Activated naive CD8-positive, alpha-beta T cell treated with anti-CD3 and anti-CD28 coated beads, Interleukin-2, amount 50 U/mL, for 24 hours (primary cell): Measurements from ENCODE around the gene CNRIP1.

ENCODE experiments used
- ATAC-seq: fragments of 150-1000 bp; cut with Tn5 transposase; one replicate; pipeline ENCODE4 v1.10.0; 2021
- DNase-seq: peaks from one replicate; pipeline ENCODE4 v3.0.0; 2021
- H3K27ac Mint-ChIP-seq: one replicate; pipeline ENCODE4 v1.8.0; 2021; ENCODE audit warnings: mild to moderate bottlenecking, mixed read lengths
- H3K27me3 Mint-ChIP-seq: one replicate; pipeline ENCODE4 v1.8.0; 2021; ENCODE audit warnings: mixed read lengths
- H3K36me3 Mint-ChIP-seq: one replicate; pipeline ENCODE4 v1.8.0; 2021; ENCODE audit warnings: low read depth, mixed read lengths
- H3K4me1 Mint-ChIP-seq: one replicate; pipeline ENCODE4 v1.8.0; 2021; ENCODE audit warnings: mixed read lengths
- H3K4me3 Mint-ChIP-seq: one replicate; pipeline ENCODE4 v1.8.0; 2021; ENCODE audit warnings: mild to moderate bottlenecking, moderate library complexity, mixed read lengths
- H3K9me3 Mint-ChIP-seq: one replicate; pipeline ENCODE4 v1.8.0; 2021; ENCODE audit warnings: mixed read lengths

The CNRIP1 gene

GRCh38 chr2:68256093-68256450 lies 63.7 kb downstream of the CNRIP1 start:
- peaks cover 34% of the 10 kb centered on the region for H3K4me1 Mint-ChIP-seq
- no peak for ATAC-seq
- no peaks in the 10 kb centered on the region for H3K9me3 Mint-ChIP-seq
- no peaks in the 10 kb centered on the region for H3K27me3 Mint-ChIP-seq
- peaks cover 5% of the 10 kb centered on the region for H3K36me3 Mint-ChIP-seq
- no peak overlapping the region for H3K4me3 Mint-ChIP-seq
- DNase-seq = no peak
- H3K27ac Mint-ChIP-seq = no peak overlapping the region

DNA sequence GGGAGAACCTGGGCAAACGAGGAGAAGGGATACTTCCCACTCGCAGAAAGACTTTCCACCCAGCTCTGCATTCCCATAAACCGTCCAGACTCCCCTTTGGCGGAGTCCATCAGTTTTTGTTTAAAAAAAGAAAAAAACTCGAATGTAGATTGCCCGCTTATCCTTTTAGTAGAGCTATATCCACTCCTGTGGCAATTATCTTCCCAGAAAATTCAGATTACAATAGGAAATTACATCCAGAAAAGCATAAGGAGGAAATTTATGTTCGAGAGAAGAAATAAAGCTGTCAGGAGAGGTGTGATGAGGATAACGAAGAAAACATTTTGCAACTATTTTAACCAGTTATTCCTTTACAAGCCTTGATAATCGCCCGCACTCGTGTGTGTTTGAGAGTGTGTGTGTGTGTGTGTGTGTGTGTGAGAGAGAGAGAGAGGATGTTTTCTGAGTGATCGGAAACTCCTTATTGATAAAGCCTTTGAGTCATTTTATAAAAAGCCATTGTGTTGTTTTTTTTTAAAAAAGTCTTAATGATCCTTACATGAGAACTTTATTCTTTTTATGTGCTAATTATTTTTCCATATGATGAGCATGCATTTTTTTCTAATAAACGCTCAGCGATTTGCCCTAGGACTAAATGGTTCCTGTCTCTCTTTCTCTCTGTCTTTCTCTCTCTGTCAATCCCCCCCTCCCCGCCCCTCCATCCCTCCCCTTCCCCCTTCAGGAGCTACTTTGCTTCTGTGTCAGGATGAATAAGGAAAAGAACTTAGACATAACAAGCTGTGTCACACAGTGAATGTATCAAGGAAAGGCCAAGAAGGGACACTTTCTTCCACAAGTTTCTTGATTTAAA lies 66.3 kb downstream of the CNRIP1 start:
- Mint-ChIP-seq H3K4me3 (peak overlapping the region; percentile 97), H3K27ac (peak overlapping the region; percentile 96), H3K4me1 (peaks cover 34% of the 10 kb centered on the region), H3K9me3 (no peaks in the 10 kb centered on the region), H3K27me3 (no peaks in the 10 kb centered on the region), H3K36me3 (peaks cover 20% of the 10 kb centered on the region)
- no peak for ATAC-seq
- peak; percentile 11 for DNase-seq

- DNase-seq = peak; percentile 95
- Mint-ChIP-seq H3K9me3 (no peaks in the 10 kb centered on the region), H3K4me1 (peaks cover 34% of the 10 kb centered on the region), H3K27me3 (no peaks in the 10 kb centered on the region), H3K36me3 (peaks cover 20% of the 10 kb centered on the region), H3K4me3 (peak within 1 kb of the TSS; percentile 97), H3K27ac (peak within 1 kb of the TSS; percentile 96)
- ATAC-seq = peak; percentile 95
Observed at GRCh38 chr2:68252400-68253218, 67.1 kb downstream of the CNRIP1 start, which contains the start of gene PPP3R1. Gene PPP3R1, minus strand, starts transcription at chr2:68252532. Its CDS starts 405 bp downstream, at chr2:68252127.

DNA sequence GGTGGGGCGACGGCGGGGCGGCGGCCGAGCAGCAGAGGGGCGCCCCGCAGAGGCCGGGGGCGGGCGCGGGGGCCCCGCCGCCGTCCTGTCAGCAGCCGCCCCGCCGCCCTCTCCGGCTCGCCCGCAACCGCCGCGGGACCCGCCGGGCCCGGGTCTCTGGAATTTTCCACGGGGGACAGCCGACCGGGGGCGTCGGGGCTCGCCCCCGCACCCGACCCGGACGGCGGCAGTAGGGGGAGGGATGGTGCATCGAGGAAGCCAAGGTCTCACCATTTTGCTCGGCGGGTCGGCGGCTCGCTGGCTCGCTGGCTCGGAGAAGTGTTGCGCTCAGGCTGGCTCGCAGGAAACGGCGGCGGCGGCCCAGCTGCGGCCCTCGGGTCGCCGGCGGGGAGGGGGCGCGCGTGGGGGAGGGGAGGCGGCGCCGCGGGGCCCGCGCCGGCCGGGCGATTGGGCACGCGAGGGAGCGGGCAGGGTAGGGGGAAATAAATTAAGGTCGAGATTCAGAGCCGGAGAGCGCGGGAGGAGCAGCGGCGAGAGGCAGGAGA lies 67.8 kb downstream of the CNRIP1 start:
- Mint-ChIP-seq H3K4me3 (peak overlapping the region; percentile 97), H3K36me3 (peaks cover 20% of the 10 kb centered on the region), H3K4me1 (peaks cover 34% of the 10 kb centered on the region), H3K9me3 (no peaks in the 10 kb centered on the region), H3K27ac (peak overlapping the region; percentile 96), H3K27me3 (no peaks in the 10 kb centered on the region)
- peak; percentile 43 for DNase-seq
- ATAC-seq = no peak

DNA sequence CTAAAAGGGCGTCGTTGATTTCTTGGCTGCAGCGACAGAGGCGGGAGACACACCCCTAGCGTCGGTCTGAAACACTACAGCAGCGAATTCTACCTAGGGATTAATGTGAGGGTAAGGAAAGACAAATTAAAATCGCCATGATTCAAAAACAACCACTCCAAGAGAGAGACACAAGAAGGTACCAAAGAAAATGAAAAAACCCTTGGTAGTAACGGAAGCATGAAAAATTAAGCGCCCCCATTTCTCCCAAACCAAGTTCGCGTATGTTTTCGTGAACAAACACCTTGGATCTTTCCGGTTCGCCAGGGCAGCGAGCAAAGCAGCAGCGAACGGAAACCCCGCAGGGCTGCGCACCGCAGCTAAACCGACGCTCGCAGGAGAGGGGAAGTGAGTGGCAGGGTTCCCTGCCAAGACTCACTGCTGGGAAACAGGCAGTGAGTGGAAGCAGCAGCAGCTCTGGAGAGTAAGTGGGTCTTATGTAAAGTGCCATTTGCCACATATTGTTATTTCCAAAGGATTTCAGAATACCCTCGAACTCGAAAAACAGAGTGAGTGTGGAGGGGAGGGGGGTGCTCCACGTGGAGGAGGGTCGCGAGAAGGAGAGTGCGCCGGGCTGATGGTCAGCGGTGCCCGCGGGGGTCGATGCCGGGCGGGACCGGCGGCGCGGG lies 68.4 kb downstream of the CNRIP1 start:
- peak overlapping the region; percentile 87 for H3K4me3 Mint-ChIP-seq
- DNase-seq (peak; percentile 64), ATAC-seq (peak; percentile 61)
- H3K27me3 Mint-ChIP-seq = no peaks in the 10 kb centered on the region
- peaks cover 20% of the 10 kb centered on the region for H3K36me3 Mint-ChIP-seq
- H3K4me1 Mint-ChIP-seq = peaks cover 31% of the 10 kb centered on the region
- no peaks in the 10 kb centered on the region for H3K9me3 Mint-ChIP-seq
- H3K27ac Mint-ChIP-seq = peak overlapping the region; percentile 93

DNA sequence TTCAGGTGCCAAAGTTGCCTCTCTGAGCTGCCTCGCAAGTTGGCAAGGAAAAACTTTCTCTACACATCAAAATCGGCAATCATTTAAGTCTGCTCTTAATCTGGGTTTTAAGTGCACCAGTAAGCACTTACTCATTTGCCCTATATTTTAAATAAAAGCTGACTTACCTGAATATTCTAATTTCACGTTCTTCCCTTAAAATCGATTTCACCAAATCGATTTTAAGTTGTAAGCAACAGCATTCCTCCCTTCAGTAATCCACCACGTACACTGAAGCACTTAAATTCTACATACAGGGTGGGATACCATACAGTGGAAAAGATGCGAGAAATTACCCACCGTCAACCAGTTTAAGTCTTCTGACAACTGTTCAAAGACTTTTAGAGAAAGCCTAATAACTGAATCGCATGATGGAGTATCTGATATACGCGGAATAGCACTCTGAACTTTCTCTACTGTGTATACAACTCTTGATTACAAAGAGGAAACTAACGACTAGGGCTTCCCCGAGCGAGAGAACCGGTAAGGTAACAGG lies 69.0 kb downstream of the CNRIP1 start:
- Mint-ChIP-seq H3K9me3 (no peaks in the 10 kb centered on the region), H3K36me3 (peaks cover 20% of the 10 kb centered on the region), H3K4me3 (peak overlapping the region; percentile 87), H3K4me1 (peaks cover 27% of the 10 kb centered on the region), H3K27me3 (no peaks in the 10 kb centered on the region), H3K27ac (peak overlapping the region; percentile 93)
- no peak for DNase-seq
- ATAC-seq = no peak

- peaks cover 22% of the 10 kb centered on the region for H3K4me1 Mint-ChIP-seq
- DNase-seq (no peak), ATAC-seq (no peak)
- peaks cover 20% of the 10 kb centered on the region for H3K36me3 Mint-ChIP-seq
- no peaks in the 10 kb centered on the region for H3K9me3 Mint-ChIP-seq
- no peaks in the 10 kb centered on the region for H3K27me3 Mint-ChIP-seq
- peak overlapping the region; percentile 93 for H3K27ac Mint-ChIP-seq
- H3K4me3 Mint-ChIP-seq = peak overlapping the region; percentile 87
Observed at GRCh38 chr2:68250196-68250595, 69.6 kb downstream of the CNRIP1 start.

DNA sequence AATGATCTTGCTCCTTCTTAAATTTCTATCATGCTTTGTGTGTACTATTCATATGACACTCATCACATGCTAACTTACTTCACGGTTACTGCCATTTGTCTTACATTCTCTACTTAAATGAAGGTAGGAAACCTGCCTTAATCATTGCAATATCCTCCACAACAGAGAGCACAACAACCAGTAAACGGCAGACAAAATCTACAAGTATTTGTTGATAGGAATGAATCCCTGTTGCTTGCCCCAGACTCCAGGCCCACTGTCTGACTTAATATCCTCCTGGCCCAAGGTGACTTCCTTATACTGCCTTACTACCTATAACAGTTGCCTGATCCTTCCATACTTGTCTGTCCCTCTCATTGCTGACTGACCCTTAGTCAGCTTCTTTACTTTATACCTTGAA lies 70.9 kb downstream of the CNRIP1 start:
- Mint-ChIP-seq H3K27ac (no peak overlapping the region), H3K27me3 (no peaks in the 10 kb centered on the region), H3K4me3 (no peak overlapping the region), H3K36me3 (peaks cover 20% of the 10 kb centered on the region), H3K4me1 (peaks cover 8% of the 10 kb centered on the region), H3K9me3 (no peaks in the 10 kb centered on the region)
- ATAC-seq = no peak
- DNase-seq = no peak

DNA sequence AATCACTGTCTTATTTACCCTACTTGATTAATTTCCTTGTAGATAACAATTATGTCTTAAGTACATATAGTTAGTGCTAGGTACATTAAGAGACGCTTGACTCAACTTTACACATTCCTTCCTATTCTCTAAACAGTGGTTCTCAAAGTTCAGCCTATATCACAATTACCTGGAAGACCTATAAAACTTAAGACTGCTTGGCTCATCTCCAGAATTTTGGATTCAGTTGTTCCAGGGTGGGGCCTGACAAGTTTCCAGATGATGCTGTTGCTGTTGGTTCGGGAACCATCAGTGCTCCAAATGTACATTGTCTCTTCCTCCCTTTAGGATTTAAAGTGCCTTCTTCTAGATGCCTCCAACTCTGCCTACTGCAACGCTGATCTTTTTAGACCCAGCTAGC lies 71.4 kb downstream of the CNRIP1 start:
- Mint-ChIP-seq H3K36me3 (peaks cover 20% of the 10 kb centered on the region), H3K9me3 (no peaks in the 10 kb centered on the region), H3K4me1 (peaks cover 3% of the 10 kb centered on the region), H3K27ac (no peak overlapping the region), H3K4me3 (no peak overlapping the region), H3K27me3 (no peaks in the 10 kb centered on the region)
- DNase-seq = no peak
- no peak for ATAC-seq

DNA sequence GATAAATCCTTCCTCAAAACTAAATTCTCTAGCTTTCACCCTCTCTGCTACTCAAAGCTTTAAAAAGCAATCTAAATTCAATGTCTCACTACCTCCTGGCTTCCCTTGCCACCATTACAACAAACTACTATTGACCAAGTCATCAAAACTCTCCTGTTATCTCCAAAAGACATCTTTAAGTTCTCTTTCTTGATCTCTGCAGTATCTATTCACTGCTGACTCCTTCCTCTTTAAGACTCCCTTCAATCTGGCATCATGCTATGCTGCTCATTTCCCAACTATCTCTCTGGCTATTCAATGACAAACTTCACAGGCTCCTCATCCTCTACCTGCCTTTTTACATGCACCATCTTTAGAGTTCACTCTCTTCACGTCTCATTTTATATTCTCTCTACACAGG lies 73.4 kb downstream of the CNRIP1 start:
- Mint-ChIP-seq H3K4me1 (peaks cover 13% of the 10 kb centered on the region), H3K27ac (no peak overlapping the region), H3K27me3 (no peaks in the 10 kb centered on the region), H3K4me3 (no peak overlapping the region), H3K9me3 (no peaks in the 10 kb centered on the region), H3K36me3 (peaks cover 19% of the 10 kb centered on the region)
- DNase-seq = no peak
- ATAC-seq = no peak

DNA sequence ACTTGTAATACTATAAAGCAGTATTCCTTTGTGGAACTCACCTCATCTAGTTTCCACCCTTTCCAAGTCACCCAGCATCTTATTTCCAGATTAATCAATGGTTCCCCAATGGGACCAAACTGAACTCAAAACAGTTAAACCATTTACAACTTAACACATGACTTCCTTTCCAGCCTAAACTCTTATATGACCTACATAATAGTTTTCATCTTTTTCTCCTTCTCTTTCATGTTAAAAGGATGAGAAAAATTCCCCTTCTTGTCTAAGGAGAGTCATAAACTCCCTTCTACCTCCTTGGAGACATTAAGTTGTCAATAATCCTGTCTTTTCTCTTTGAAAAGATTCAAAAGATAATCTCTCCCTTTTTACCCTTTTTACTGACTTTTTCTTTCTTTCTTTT lies 74.1 kb downstream of the CNRIP1 start:
- no peak for DNase-seq
- Mint-ChIP-seq H3K4me1 (peaks cover 18% of the 10 kb centered on the region), H3K27ac (no peak overlapping the region), H3K27me3 (no peaks in the 10 kb centered on the region), H3K9me3 (no peaks in the 10 kb centered on the region), H3K4me3 (no peak overlapping the region), H3K36me3 (peaks cover 14% of the 10 kb centered on the region)
- ATAC-seq = no peak

DNA sequence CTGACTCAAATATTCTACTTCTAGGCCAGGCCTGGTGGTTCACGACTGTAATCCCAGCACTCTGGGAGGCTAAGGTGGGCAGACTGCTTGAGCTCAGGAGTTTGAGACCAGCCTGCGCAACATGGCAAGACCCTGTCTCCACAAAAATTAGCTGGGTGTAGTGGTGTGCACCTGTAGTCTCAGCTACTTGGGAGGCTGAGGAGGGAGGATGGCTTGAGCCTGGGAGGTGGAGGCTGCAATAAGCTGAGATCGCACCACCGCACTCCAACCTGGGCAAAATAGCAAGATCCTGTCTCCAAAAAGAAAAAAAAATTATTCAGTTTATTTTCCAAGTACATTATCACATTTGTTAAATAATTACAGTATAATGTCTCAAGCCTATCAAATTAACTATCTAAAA lies 74.7 kb downstream of the CNRIP1 start:
- peaks cover 13% of the 10 kb centered on the region for H3K36me3 Mint-ChIP-seq
- H3K27ac Mint-ChIP-seq = no peak overlapping the region
- no peaks in the 10 kb centered on the region for H3K27me3 Mint-ChIP-seq
- peaks cover 24% of the 10 kb centered on the region for H3K4me1 Mint-ChIP-seq
- H3K9me3 Mint-ChIP-seq = no peaks in the 10 kb centered on the region
- DNase-seq = no peak
- ATAC-seq = no peak
- no peak overlapping the region for H3K4me3 Mint-ChIP-seq

- ATAC-seq (no peak), DNase-seq (no peak)
- no peaks in the 10 kb centered on the region for H3K9me3 Mint-ChIP-seq
- H3K27me3 Mint-ChIP-seq = no peaks in the 10 kb centered on the region
- H3K27ac Mint-ChIP-seq = no peak overlapping the region
- H3K4me3 Mint-ChIP-seq = no peak overlapping the region
- H3K36me3 Mint-ChIP-seq = peaks cover 8% of the 10 kb centered on the region
- peaks cover 30% of the 10 kb centered on the region for H3K4me1 Mint-ChIP-seq
Observed at GRCh38 chr2:68244456-68244855, 75.3 kb downstream of the CNRIP1 start.
